Neuronal stem cell (in vitro differentiated cells): ENCODE measurements around the gene POMT2.

Experiments used
- DNase-seq: peaks from one replicate; pipeline ENCODE4 v3.0.0-alpha.2; 2013; ENCODE audit warnings: low spot score
- H2AFZ ChIP-seq: one replicate; pipeline ENCODE4 v1.6.1; 2013; ENCODE audit warnings: mild to moderate bottlenecking, low read length, inconsistent platforms
- H2AK5ac ChIP-seq: 2 replicates; pipeline ENCODE4 v1.6.1; 2013; ENCODE audit warnings: low read depth, mild to moderate bottlenecking, inconsistent platforms, low read length, moderate library complexity, mixed read lengths
- H2BK120ac ChIP-seq: 2 replicates; pipeline ENCODE4 v1.6.1; 2013; ENCODE audit warnings: low read depth, mild to moderate bottlenecking, inconsistent platforms, low read length, moderate library complexity, mixed read lengths
- H2BK12ac ChIP-seq: one replicate; pipeline ENCODE4 v1.6.1; 2013; ENCODE audit warnings: low read length, inconsistent platforms
- H2BK15ac ChIP-seq: 2 replicates; pipeline ENCODE4 v1.6.1; 2013; ENCODE audit warnings: mild to moderate bottlenecking, low read length, inconsistent platforms, mixed read lengths
- H2BK5ac ChIP-seq: one replicate; pipeline ENCODE4 v1.6.1; 2013; ENCODE audit warnings: inconsistent platforms, mild to moderate bottlenecking, low read length, moderate library complexity
- H3K14ac ChIP-seq: one replicate; pipeline ENCODE4 v1.6.1; 2013; ENCODE audit warnings: low read length, inconsistent platforms
- H3K18ac ChIP-seq: 2 replicates; pipeline ENCODE4 v1.6.1; 2013; ENCODE audit warnings: low read length, inconsistent platforms
- H3K23ac ChIP-seq: 2 replicates; pipeline ENCODE4 v1.6.1; 2013; ENCODE audit warnings: low read depth, mild to moderate bottlenecking, mixed read lengths, low read length, inconsistent platforms; ENCODE audit not compliant: poor library complexity
- H3K27ac ChIP-seq: replicated peaks from 3 replicates; pipeline ENCODE4 v1.5.1; 2013; ENCODE audit warnings: low read length, inconsistent platforms
- H3K27me3 ChIP-seq, 3 experiments: 2 replicates each; pipeline ENCODE4 v1.6.1; 2013; ENCODE audit warnings: low read length in 3 of 3, mild to moderate bottlenecking in 2 of 3, inconsistent platforms in 1 of 3, low read depth in 1 of 3, mixed read lengths in 1 of 3, moderate library complexity in 1 of 3; ENCODE audit not compliant: control insufficient read depth in 3 of 3, insufficient read depth in 3 of 3
- H3K36me3 ChIP-seq, 2 donors: replicated peaks in 1 of 2; 2 replicates each; pipeline ENCODE4 v1.6.1; 2013; ENCODE audit warnings: low read length in 2 of 2; ENCODE audit not compliant: control insufficient read depth in 2 of 2, insufficient read depth in 2 of 2
- H3K4ac ChIP-seq: 2 replicates; pipeline ENCODE4 v1.6.1; 2013; ENCODE audit warnings: inconsistent platforms, mild to moderate bottlenecking, low read length, moderate library complexity
- H3K4me1 ChIP-seq, 2 donors: 1 replicate in 1 of 2; 2 replicates in 1 of 2; pipeline ENCODE4 v1.6.1; 2013; ENCODE audit warnings: low read length in 2 of 2, low read depth in 1 of 2; ENCODE audit not compliant: control insufficient read depth in 2 of 2, insufficient read depth in 1 of 2
- H3K4me2 ChIP-seq: one replicate; pipeline ENCODE4 v1.6.1; 2013; ENCODE audit warnings: mild to moderate bottlenecking, low read length, inconsistent platforms; ENCODE audit not compliant: insufficient read depth, poor library complexity, severe bottlenecking
- H3K4me3 ChIP-seq, 2 donors: 2 replicates each; pipeline ENCODE4 v1.5.1; 2013; ENCODE audit warnings: low read length in 2 of 2, mild to moderate bottlenecking in 2 of 2, inconsistent platforms in 1 of 2, moderate library complexity in 1 of 2
- H3K79me1 ChIP-seq: one replicate; pipeline ENCODE4 v1.6.1; 2013; ENCODE audit warnings: low read depth, mild to moderate bottlenecking, inconsistent platforms, low read length, moderate library complexity
- H3K9ac ChIP-seq: one replicate; pipeline ENCODE4 v1.6.1; 2013; ENCODE audit warnings: mild to moderate bottlenecking, low read depth, low read length, inconsistent platforms; ENCODE audit not compliant: poor library complexity
- H3K9me3 ChIP-seq, 2 donors: replicated peaks in 1 of 2; 2 replicates each; pipeline versions ENCODE3 to v1.6.1; 2013; ENCODE audit warnings: low read length in 2 of 2, mild to moderate bottlenecking in 2 of 2, inconsistent platforms in 1 of 2, low read depth in 1 of 2, mixed read lengths in 1 of 2, moderate library complexity in 1 of 2; ENCODE audit not compliant: control insufficient read depth in 2 of 2, insufficient read depth in 1 of 2
- H4K8ac ChIP-seq: one replicate; pipeline ENCODE4 v1.6.1; 2013; ENCODE audit warnings: low read depth, mild to moderate bottlenecking, inconsistent platforms, low read length, moderate library complexity
- H4K91ac ChIP-seq: one replicate; pipeline ENCODE4 v1.6.1; 2013; ENCODE audit warnings: low read length, low read depth, mild to moderate bottlenecking, inconsistent platforms; ENCODE audit not compliant: poor library complexity
- WGBS, 2 donors: extraction: QIAGEN DNeasy Blood & Tissue Kit; methylation state at CpG; one replicate each; pipeline ENCODE4 v1.1.7; 2013; ENCODE audit warnings: missing lambda C conversion rate in 2 of 2, mixed read lengths in 1 of 2; ENCODE audit not compliant: insufficient read length in 2 of 2, insufficient replicate concordance in 1 of 2; ENCODE audit errors: extremely low coverage in 2 of 2; 5-methylcytosine and 5-hydroxymethylcytosine counted together

Gene POMT2

DNA sequence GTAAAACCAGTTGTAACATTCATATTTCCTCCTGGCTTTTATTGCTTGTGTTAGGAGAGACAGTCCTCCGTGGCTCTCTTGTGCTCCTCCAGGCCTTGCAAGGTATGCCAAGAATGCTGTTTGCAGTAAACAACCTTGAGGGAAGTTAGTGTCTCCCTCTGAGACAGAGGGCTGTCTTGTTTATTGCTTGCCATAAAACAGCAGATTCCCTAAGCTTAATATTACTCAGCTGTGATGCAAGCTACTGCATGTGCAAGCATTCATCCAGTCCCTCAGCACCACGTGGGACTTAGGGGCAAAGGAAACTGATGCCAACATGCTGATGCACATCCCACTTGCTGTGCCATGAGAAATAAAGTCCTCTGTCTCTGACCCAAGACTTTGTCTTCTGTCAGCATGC lies 6.6 kb downstream of the POMT2 start:
- Histone ChIP-seq H3K23ac (no peak overlapping the region), H3K9me3 (peaks cover 0 to 2% of the 10 kb centered on the region in 2 donors), H3K4ac (no peak overlapping the region), H2AK5ac (no peak overlapping the region), H4K8ac (no peak overlapping the region), H4K91ac (no peak overlapping the region), H2BK5ac (no peak overlapping the region), H3K9ac (no peak overlapping the region), H3K14ac (no peak overlapping the region), H3K4me3 (no peak overlapping the region), H3K27ac (no peak overlapping the region), H2AFZ (no peak overlapping the region), H3K4me1 (peaks cover 5 to 14% of the 10 kb centered on the region in 2 donors), H3K79me1 (peaks cover 5% of the 10 kb centered on the region), H2BK15ac (no peak overlapping the region), H3K27me3 (no peaks in the 10 kb centered on the region), H2BK12ac (no peak overlapping the region), H2BK120ac (no peak overlapping the region), H3K4me2 (no peak overlapping the region), H3K36me3 (peaks cover 0 to 12% of the 10 kb centered on the region in 2 donors), H3K18ac (no peak overlapping the region)
- no peak for DNase-seq
- no CpG with 5 or more reads among the region's 2 CpGs for WGBS, 2 donors

GRCh38 chr14:77313371-77313770 lies 7.3 kb downstream of the POMT2 start:
- Histone ChIP-seq H3K9me3 (peaks cover 0 to 2% of the 10 kb centered on the region in 2 donors), H3K27me3 (no peaks in the 10 kb centered on the region), H3K18ac (no peak overlapping the region), H4K91ac (no peak overlapping the region), H2AK5ac (no peak overlapping the region), H2BK5ac (no peak overlapping the region), H3K4me2 (no peak overlapping the region), H3K36me3 (peaks cover 0 to 16% of the 10 kb centered on the region in 2 donors), H4K8ac (no peak overlapping the region), H3K23ac (no peak overlapping the region), H2AFZ (no peak overlapping the region), H3K79me1 (peaks cover 5% of the 10 kb centered on the region), H3K4me1 (peaks cover 5 to 14% of the 10 kb centered on the region in 2 donors), H2BK120ac (no peak overlapping the region), H2BK12ac (no peak overlapping the region), H3K27ac (no peak overlapping the region), H3K4me3 (no peak overlapping the region), H2BK15ac (no peak overlapping the region), H3K9ac (no peak overlapping the region), H3K4ac (no peak overlapping the region), H3K14ac (no peak overlapping the region)
- WGBS, 2 donors: no CpG with 5 or more reads among the region's 1 CpG
- DNase-seq: no peak

DNA sequence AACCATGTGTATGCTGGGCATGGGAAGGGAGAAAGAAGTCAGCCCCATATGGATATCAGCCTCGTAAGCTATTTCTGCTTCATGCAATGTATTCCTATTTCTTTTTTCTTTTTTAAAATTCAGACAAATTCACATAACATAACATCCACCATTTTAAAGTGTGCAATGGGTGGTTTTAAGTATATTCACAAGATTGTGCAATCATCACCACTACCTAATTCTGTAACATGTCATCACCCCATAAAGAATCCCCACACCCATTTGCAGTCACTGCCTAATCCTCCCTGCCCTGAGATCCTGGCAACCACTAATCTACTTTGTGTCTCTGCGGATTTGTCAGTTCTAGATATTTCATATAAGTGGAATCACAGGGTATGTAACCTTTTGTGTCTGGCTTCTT lies 9.5 kb downstream of the POMT2 start:
- WGBS, 2 donors: no CpG with 5 or more reads among the region's 2 CpGs
- no peak overlapping the region for H3K18ac ChIP-seq
- peaks cover 3% of the 10 kb centered on the region for H3K79me1 ChIP-seq
- no peak overlapping the region for H3K27ac ChIP-seq
- no peak for DNase-seq
- H2AFZ ChIP-seq: no peak overlapping the region
- no peak overlapping the region for H4K91ac ChIP-seq
- H3K4me3 ChIP-seq: no peak overlapping the region
- H3K9me3 ChIP-seq: no peaks in the 10 kb centered on the region
- no peak overlapping the region for H2BK120ac ChIP-seq
- no peak overlapping the region for H3K14ac ChIP-seq
- peaks cover 0 to 16% of the 10 kb centered on the region in 2 donors for H3K36me3 ChIP-seq
- no peak overlapping the region for H3K9ac ChIP-seq
- H3K27me3 ChIP-seq: no peaks in the 10 kb centered on the region
- H2BK5ac ChIP-seq: no peak overlapping the region
- H2BK15ac ChIP-seq: no peak overlapping the region
- H4K8ac ChIP-seq: no peak overlapping the region
- no peak overlapping the region for H3K4me2 ChIP-seq
- no peak overlapping the region for H3K4ac ChIP-seq
- H3K4me1 ChIP-seq: peaks cover 18 to 19% of the 10 kb centered on the region in 2 donors
- no peak overlapping the region for H2BK12ac ChIP-seq
- no peak overlapping the region for H3K23ac ChIP-seq
- H2AK5ac ChIP-seq: no peak overlapping the region

- WGBS, 2 donors: no CpG with 5 or more reads among the region's 4 CpGs
Measured at GRCh38 chr14:77310026-77310425, 10.7 kb downstream of the POMT2 start.

More at GRCh38 chr14:77310026-77310425, 10.7 kb downstream of the POMT2 start:
- Histone ChIP-seq H4K91ac (no peak overlapping the region), H3K9ac (no peak overlapping the region), H2AK5ac (no peak overlapping the region), H3K79me1 (peaks cover 3% of the 10 kb centered on the region), H3K4ac (no peak overlapping the region), H3K4me2 (no peak overlapping the region), H3K27ac (no peak overlapping the region), H2BK5ac (no peak overlapping the region), H4K8ac (no peak overlapping the region), H3K27me3 (no peaks in the 10 kb centered on the region), H3K36me3 (peaks cover 1 to 25% of the 10 kb centered on the region in 2 donors), H3K14ac (no peak overlapping the region), H3K23ac (no peak overlapping the region), H2BK12ac (no peak overlapping the region), H2AFZ (no peak overlapping the region), H3K9me3 (no peaks in the 10 kb centered on the region), H3K4me1 (peaks cover 20% of the 10 kb centered on the region in 2 donors), H2BK15ac (no peak overlapping the region), H2BK120ac (no peak overlapping the region), H3K4me3 (no peak overlapping the region), H3K18ac (no peak overlapping the region)
- DNase-seq: no peak
